ENCODE data around the gene APOBEC4.

APOBEC4 gene

DNA sequence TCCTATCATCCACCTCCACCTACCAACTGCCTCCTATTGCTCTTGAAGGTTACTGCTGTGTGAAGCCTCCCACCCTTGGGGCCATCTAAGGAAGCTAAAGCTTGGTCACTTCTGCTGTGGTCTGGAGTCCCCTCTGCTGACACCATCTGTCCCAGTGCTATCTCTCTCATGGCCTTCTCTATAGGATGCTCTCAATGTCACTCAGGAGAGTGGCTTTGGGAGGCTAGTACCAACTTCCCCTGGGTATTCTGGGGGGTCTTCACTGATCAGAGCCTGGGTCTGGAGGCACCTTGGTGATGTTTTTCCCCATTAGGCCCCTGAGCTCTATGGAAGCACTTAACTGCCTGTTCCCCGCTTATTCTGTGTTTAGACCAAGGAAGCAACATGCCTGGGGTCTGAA lies 50.6 kb downstream of the APOBEC4 start:
- DNase-seq (ENCODE audit: low read depth in 2 of 2) = no peak

DNA sequence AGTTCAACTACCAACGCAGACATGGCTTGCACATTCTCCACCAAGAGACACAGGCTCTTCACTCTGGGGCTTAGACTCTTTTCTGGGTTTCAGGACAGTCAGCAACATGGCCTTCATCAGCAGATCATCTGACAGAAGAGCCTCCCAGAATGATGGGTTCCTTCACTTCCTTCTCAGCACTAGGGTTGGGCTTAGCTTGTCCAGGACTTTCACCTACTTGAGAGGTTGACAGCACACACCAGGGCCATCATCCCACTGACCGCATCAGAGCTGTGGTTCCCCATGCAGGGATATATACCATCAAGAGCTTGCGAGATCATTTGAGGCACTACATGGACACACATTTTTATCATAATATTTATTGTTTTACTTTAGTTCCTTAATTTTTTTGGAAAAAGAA lies 52.5 kb downstream of the APOBEC4 start:
- DNase-seq (ENCODE audit: low read depth in 2 of 2) = no peak

DNA sequence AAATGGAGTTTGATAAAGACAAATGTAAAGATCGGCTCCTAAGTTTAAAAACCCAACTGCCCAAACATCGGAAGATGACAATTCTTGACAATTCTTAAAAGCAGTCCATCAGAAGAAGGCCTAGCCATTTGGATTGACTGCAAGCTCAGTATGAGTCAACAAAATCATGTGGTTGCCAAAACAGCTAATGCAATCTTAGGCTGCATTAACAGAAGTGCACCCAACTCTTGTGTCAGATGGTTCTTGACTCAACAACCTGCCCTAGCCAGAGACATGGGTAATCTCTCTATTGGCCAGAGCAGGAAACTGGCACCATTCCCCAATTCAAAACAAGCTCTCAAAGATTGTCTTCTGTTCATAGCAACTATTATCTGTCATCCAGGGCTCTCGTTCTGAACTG lies 53.0 kb downstream of the APOBEC4 start:
- DNase-seq (ENCODE audit: low read depth in 2 of 2) = no peak

DNA sequence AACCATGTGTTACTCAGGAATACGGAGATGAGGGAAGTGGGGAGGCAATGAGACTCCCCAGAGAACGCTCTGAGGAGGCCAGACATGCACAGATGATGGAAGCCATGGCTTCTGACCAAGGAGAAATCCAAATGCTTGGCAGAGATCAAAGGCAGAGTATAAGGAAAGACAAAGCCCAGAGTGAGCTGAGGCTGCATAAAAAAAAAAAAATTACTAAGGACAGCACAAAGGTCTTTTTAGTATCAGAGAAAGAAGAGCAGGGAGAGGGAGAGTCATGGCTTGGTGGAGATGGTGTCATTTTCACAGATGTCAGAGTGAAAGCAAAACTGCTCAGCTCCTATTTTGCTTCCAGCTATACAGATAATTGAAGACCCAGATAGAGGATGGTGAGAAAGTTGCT lies 54.7 kb downstream of the APOBEC4 start:
- no peak for DNase-seq (ENCODE audit: low read depth in 2 of 2)

DNA sequence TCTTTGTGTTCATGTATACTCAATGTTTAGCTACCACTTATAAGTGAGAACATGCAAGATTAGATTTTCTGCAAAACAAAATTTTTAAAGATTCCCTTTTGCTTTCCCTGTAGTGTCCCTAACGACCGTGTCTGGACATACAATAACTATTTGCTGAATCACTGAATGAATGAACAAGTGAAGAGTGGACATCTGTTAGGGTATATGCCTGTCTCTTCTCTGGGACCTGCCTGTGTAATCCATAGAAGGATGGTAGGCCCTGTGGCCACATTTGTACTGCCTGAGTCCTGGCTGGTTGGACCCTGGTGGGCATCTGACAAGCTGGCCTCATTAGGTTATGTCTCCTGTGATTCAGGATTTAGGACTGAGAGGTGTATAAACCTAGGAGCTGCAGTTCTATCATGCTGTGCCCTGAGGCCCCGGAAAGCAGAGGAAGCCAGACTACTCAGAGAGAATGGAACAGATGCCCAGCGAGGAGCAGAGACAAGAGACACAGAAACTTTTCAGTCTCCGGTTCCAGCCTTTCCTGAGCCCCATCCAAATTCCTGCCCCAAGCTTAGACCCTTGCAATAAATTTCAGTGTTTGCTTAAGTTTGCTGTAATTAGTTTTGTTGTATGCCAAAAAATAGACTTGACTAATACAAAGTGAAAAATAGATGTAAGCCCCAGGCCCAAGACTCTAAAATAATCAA lies 55.3 kb downstream of the APOBEC4 start:
- DNase-seq (ENCODE audit: low read depth in 2 of 2) = no peak

DNA sequence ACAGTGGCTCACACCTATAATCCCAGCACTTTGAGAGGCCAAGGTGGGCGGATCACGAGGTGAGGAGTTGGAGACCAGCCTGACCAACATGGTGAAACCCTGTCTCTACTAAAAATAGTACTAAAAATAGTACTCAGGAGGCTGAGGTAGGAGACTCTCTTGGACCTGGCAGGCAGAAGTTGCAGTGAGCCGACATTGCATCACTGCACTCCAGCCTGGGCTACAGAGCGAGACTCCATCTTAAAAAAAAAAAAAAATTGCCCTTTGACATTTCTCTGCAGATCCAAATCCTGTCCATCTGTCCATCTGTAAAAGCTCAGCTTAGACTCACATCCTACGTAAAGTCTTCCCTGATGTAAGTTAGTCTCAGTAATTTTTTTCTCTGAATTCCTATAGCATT lies 56.6 kb downstream of the APOBEC4 start:
- no peak for DNase-seq (ENCODE audit: low read depth in 2 of 2)
